ENCODE data around the gene ADAMTSL3.

ADAMTSL3 gene

GRCh38 chr15:83922649-83923294 is 268.8 kb downstream of the ADAMTSL3 start:
- peaks cover 0 to 4% of the 10 kb centered on the region in 2 donors for H3K4me1 Mint-ChIP-seq

GRCh38 chr15:83926116-83926515 is 272.2 kb downstream of the ADAMTSL3 start:
- DNase-seq: no peak
- ATAC-seq (replicated peaks): no peak
- peaks cover 0 to 2% of the 10 kb centered on the region in 2 donors for H3K9me3 Mint-ChIP-seq
- no peak overlapping the region for H3K4me3 Mint-ChIP-seq
- H3K36me3 Mint-ChIP-seq: no peaks in the 10 kb centered on the region
- no peak overlapping the region for H3K27ac Mint-ChIP-seq
- H3K27me3 Mint-ChIP-seq: peaks cover 12 to 17% of the 10 kb centered on the region in 2 donors
- no peaks in the 10 kb centered on the region for H3K4me1 Mint-ChIP-seq

More at GRCh38 chr15:83922649-83923294, 268.8 kb downstream of the ADAMTSL3 start:
- no peak overlapping the region for H3K27ac Mint-ChIP-seq
- ATAC-seq (replicated peaks) (no peak), DNase-seq (no peak)
- no peaks in the 10 kb centered on the region for H3K36me3 Mint-ChIP-seq
- peaks cover 0 to 16% of the 10 kb centered on the region in 2 donors for H3K27me3 Mint-ChIP-seq
- H3K4me3 Mint-ChIP-seq: no peak overlapping the region
- H3K9me3 Mint-ChIP-seq: peaks cover 4% of the 10 kb centered on the region in 2 donors

GRCh38 chr15:83927704-83928391 is 273.9 kb downstream of the ADAMTSL3 start:
- Mint-ChIP-seq H3K9me3 (peaks cover under 1 to 2% of the 10 kb centered on the region in 2 donors), H3K27ac (no peak overlapping the region), H3K27me3 (peaks cover 12 to 17% of the 10 kb centered on the region in 2 donors), H3K36me3 (no peaks in the 10 kb centered on the region), H3K4me3 (no peak overlapping the region), H3K4me1 (no peaks in the 10 kb centered on the region)
- DNase-seq (no peak), ATAC-seq (replicated peaks) (no peak)

GRCh38 chr15:83928392-83928734 is 274.4 kb downstream of the ADAMTSL3 start:
- Mint-ChIP-seq H3K4me3 (no peak overlapping the region), H3K27me3 (peaks cover 12 to 17% of the 10 kb centered on the region in 2 donors), H3K4me1 (no peaks in the 10 kb centered on the region), H3K36me3 (no peaks in the 10 kb centered on the region), H3K27ac (no peak overlapping the region), H3K9me3 (peaks cover 5 to 6% of the 10 kb centered on the region in 2 donors)
- DNase-seq (no peak), ATAC-seq (replicated peaks) (no peak)

- Mint-ChIP-seq H3K4me3 (no peak overlapping the region), H3K36me3 (peaks cover 0 to 1% of the 10 kb centered on the region in 2 donors), H3K9me3 (peaks cover 5 to 6% of the 10 kb centered on the region in 2 donors), H3K4me1 (no peaks in the 10 kb centered on the region), H3K27ac (no peak overlapping the region), H3K27me3 (peaks cover 10 to 17% of the 10 kb centered on the region in 2 donors)
- ATAC-seq (replicated peaks) (no peak), DNase-seq (no peak)
Measured at GRCh38 chr15:83928878-83929418, 275.0 kb downstream of the ADAMTSL3 start.

- Mint-ChIP-seq H3K4me3 (no peak overlapping the region), H3K27me3 (peaks cover 7 to 17% of the 10 kb centered on the region in 2 donors), H3K27ac (no peak overlapping the region), H3K9me3 (peaks cover 5 to 8% of the 10 kb centered on the region in 2 donors), H3K36me3 (peaks cover 0 to 3% of the 10 kb centered on the region in 2 donors), H3K4me1 (no peaks in the 10 kb centered on the region)
- no peak for ATAC-seq (replicated peaks)
- no peak for DNase-seq
Measured at GRCh38 chr15:83929619-83930018, 275.7 kb downstream of the ADAMTSL3 start.

GRCh38 chr15:83930392-83931212 is 276.7 kb downstream of the ADAMTSL3 start:
- Mint-ChIP-seq H3K27ac (no peak overlapping the region), H3K36me3 (peaks cover 0 to 3% of the 10 kb centered on the region in 2 donors), H3K9me3 (peaks cover 5 to 9% of the 10 kb centered on the region in 2 donors), H3K4me3 (no peak overlapping the region), H3K4me1 (no peaks in the 10 kb centered on the region), H3K27me3 (peaks cover 7 to 17% of the 10 kb centered on the region in 2 donors)
- DNase-seq (no peak), ATAC-seq (replicated peaks) (no peak)

- ATAC-seq (replicated peaks) (no peak), DNase-seq (no peak)
- Mint-ChIP-seq H3K27me3 (no peaks in the 10 kb centered on the region), H3K36me3 (peaks cover 0 to 3% of the 10 kb centered on the region in 2 donors), H3K4me1 (no peaks in the 10 kb centered on the region), H3K27ac (no peak overlapping the region), H3K9me3 (peaks cover 5 to 10% of the 10 kb centered on the region in 2 donors), H3K4me3 (no peak overlapping the region)
Measured at GRCh38 chr15:83935774-83936173, 281.9 kb downstream of the ADAMTSL3 start.

- no peak overlapping the region for H3K27ac Mint-ChIP-seq
- H3K4me3 Mint-ChIP-seq: no peak overlapping the region
- peaks cover 0 to 4% of the 10 kb centered on the region in 2 donors for H3K9me3 Mint-ChIP-seq
- H3K27me3 Mint-ChIP-seq: peaks cover 0 to 8% of the 10 kb centered on the region in 2 donors
- ATAC-seq (replicated peaks) (no peak), DNase-seq (no peak)
- H3K36me3 Mint-ChIP-seq: no peaks in the 10 kb centered on the region
- H3K4me1 Mint-ChIP-seq: no peaks in the 10 kb centered on the region
Measured at GRCh38 chr15:83940136-83940535, 286.2 kb downstream of the ADAMTSL3 start.

- H3K4me1 Mint-ChIP-seq: no peaks in the 10 kb centered on the region
- DNase-seq (no peak), ATAC-seq (replicated peaks) (no peak)
- H3K4me3 Mint-ChIP-seq: no peak overlapping the region
- H3K27ac Mint-ChIP-seq: no peak overlapping the region
- no peaks in the 10 kb centered on the region for H3K36me3 Mint-ChIP-seq
- H3K9me3 Mint-ChIP-seq: peaks cover 0 to 3% of the 10 kb centered on the region in 2 donors
- H3K27me3 Mint-ChIP-seq: peaks cover 0 to 8% of the 10 kb centered on the region in 2 donors
Measured at GRCh38 chr15:83943043-83943442, 289.1 kb downstream of the ADAMTSL3 start.

- Mint-ChIP-seq H3K4me1 (no peaks in the 10 kb centered on the region), H3K27me3 (peaks cover 0 to 8% of the 10 kb centered on the region in 2 donors), H3K4me3 (no peak overlapping the region), H3K9me3 (peaks cover 0 to 3% of the 10 kb centered on the region in 2 donors), H3K27ac (no peak overlapping the region), H3K36me3 (no peaks in the 10 kb centered on the region)
- ATAC-seq (replicated peaks): no peak
- DNase-seq: no peak
Measured at GRCh38 chr15:83943849-83944404, 290.0 kb downstream of the ADAMTSL3 start.

GRCh38 chr15:83947156-83947555 is 293.2 kb downstream of the ADAMTSL3 start:
- Mint-ChIP-seq H3K4me3 (no peak overlapping the region), H3K27ac (no peak overlapping the region), H3K4me1 (no peaks in the 10 kb centered on the region), H3K9me3 (peaks cover 0 to 9% of the 10 kb centered on the region in 2 donors), H3K36me3 (no peaks in the 10 kb centered on the region), H3K27me3 (peaks cover 0 to 8% of the 10 kb centered on the region in 2 donors)
- DNase-seq (no peak), ATAC-seq (replicated peaks) (no peak)

GRCh38 chr15:83954506-83954905 is 300.6 kb downstream of the ADAMTSL3 start:
- H3K4me1 Mint-ChIP-seq: peaks cover 0 to 2% of the 10 kb centered on the region in 2 donors
- H3K36me3 Mint-ChIP-seq: no peaks in the 10 kb centered on the region
- ATAC-seq (replicated peaks) (no peak), DNase-seq (no peak)
- H3K4me3 Mint-ChIP-seq: no peak overlapping the region
- H3K27ac Mint-ChIP-seq: no peak overlapping the region
- peaks cover 0 to 6% of the 10 kb centered on the region in 2 donors for H3K9me3 Mint-ChIP-seq
- H3K27me3 Mint-ChIP-seq: peaks cover 0 to 15% of the 10 kb centered on the region in 2 donors

GRCh38 chr15:83955806-83956265 is 301.9 kb downstream of the ADAMTSL3 start:
- peak; percentile 91 to 94 for ATAC-seq (replicated peaks)
- peaks cover 3 to 15% of the 10 kb centered on the region in 2 donors for H3K27me3 Mint-ChIP-seq

More at GRCh38 chr15:83955806-83956265, 301.9 kb downstream of the ADAMTSL3 start:
- no peak overlapping the region for H3K4me3 Mint-ChIP-seq
- H3K4me1 Mint-ChIP-seq: peaks cover 0 to 2% of the 10 kb centered on the region in 2 donors
- H3K9me3 Mint-ChIP-seq: peaks cover 0 to 5% of the 10 kb centered on the region in 2 donors
- no peak overlapping the region for H3K27ac Mint-ChIP-seq
- DNase-seq: no peak
- H3K36me3 Mint-ChIP-seq: no peaks in the 10 kb centered on the region

Data from stimulated activated naive B cell treated with anti-CD40 and anti-IgM and Interleukin-4, amounts not matched to agents 10 μg/mL and 1 μg/mL and 100 μg/mL, for 72 hours (primary cell).